Karpas-422 (cell line): ENCODE results near the gene ID3. TPM values are rescaled to one million over a fixed set of nuclear protein-coding genes. Genes with fewer than 3 reads are reported as not detected.

Source experiments
- DNase-seq: peaks from one replicate; pipeline ENCODE4 v3.0.0-alpha.2; 2015
- H2AFZ ChIP-seq: fragments of 200-600 bp; sonication (generic); 2 replicates; pipeline ENCODE4 v1.6.1; 2014; ENCODE audit warnings: antibody characterized with exemption, low read length, mixed read lengths
- H3K27ac ChIP-seq: fragments of 200-600 bp; sonication (generic); 2 replicates; pipeline ENCODE4 v1.5.1; 2014; ENCODE audit warnings: mild to moderate bottlenecking, low read length, moderate library complexity
- H3K27me3 ChIP-seq: fragments of 200-600 bp; sonication (generic); 2 replicates; pipeline ENCODE4 v1.6.1; 2014; ENCODE audit warnings: low read length, mixed read lengths
- H3K36me3 ChIP-seq: fragments of 200-600 bp; sonication (generic); 2 replicates; pipeline ENCODE4 v1.6.1; 2014; ENCODE audit warnings: low read length, mixed read lengths; ENCODE audit not compliant: insufficient read depth
- H3K4me1 ChIP-seq: fragments of 200-600 bp; sonication (generic); 2 replicates; pipeline ENCODE4 v1.6.1; 2014; ENCODE audit warnings: mild to moderate bottlenecking, low read length, mixed read lengths
- H3K4me2 ChIP-seq: fragments of 200-600 bp; sonication (generic); 2 replicates; pipeline ENCODE4 v1.6.1; 2014; ENCODE audit warnings: low read length, low read depth, mild to moderate bottlenecking; ENCODE audit not compliant: poor library complexity, severe bottlenecking
- H3K4me3 ChIP-seq: fragments of 200-600 bp; sonication (generic); 2 replicates; pipeline ENCODE4 v1.5.1; 2014; ENCODE audit warnings: mild to moderate bottlenecking, antibody characterized with exemption, low read length, mixed read lengths
- H3K79me2 ChIP-seq: fragments of 200-600 bp; sonication (generic); 2 replicates; pipeline ENCODE4 v1.6.1; 2014; ENCODE audit warnings: mild to moderate bottlenecking, low read length, mixed read lengths
- H3K9ac ChIP-seq: fragments of 200-600 bp; sonication (generic); 2 replicates; pipeline ENCODE4 v1.6.0; 2014; ENCODE audit warnings: low read length
- H3K9me2 ChIP-seq: fragments of 200-600 bp; sonication (generic), shearing (Covaris generic); replicated peaks from 2 replicates; pipeline ENCODE4 v1.6.0; 2014; ENCODE audit warnings: mild to moderate bottlenecking, low read length, moderate library complexity; ENCODE audit not compliant: insufficient read depth
- H3K9me3 ChIP-seq: fragments of 300-700, 200-600 bp; sonication (generic); 2 replicates; pipeline ENCODE4 v1.6.1; 2014; ENCODE audit warnings: low read length, mixed read lengths
- H4K20me1 ChIP-seq: fragments of 200-600 bp; sonication (generic); 2 replicates; pipeline ENCODE4 v1.6.1; 2014; ENCODE audit warnings: mild to moderate bottlenecking, antibody characterized with exemption, low read length, low read depth; ENCODE audit not compliant: insufficient read depth
- total RNA-seq: library from RNA; depleted of rRNA; stranded (reverse); fragments of >200 nt; shearing (Covaris generic); gene quantifications from 2 replicates; pipeline ENCODE4 v1.2.3, GENCODE V29; 2014; ENCODE audit warnings: low replicate concordance

Gene ID3
- total RNA-seq, 1 experiment from 2014 or later = 33.0 TPM

DNA sequence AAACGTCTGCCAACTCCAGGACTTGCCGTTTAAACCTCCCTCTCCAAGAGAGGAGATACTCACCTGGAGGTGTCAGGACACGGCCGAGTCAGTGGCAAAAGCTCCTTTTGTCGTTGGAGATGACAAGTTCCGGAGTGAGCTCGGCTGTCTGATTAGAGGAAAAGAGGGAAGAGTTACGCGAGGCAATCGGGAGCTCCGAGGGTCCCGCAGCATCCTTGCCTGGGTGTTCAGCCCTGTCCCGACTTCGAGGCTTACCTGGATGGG is 497 bp downstream of the ID3 start:
- Histone ChIP-seq H3K36me3 (no peaks in the 10 kb centered on the region), H4K20me1 (peaks cover 11% of the 10 kb centered on the region), H3K4me2 (peak overlapping the region; percentile 80), H3K4me3 (peak overlapping the region; percentile 77), H2AFZ (no peak overlapping the region), H3K79me2 (0 out of 2 replicates have a peak, but pooled peaks cover 4% of the 10 kb centered on the region), H3K27ac (peak overlapping the region; percentile 35), H3K4me1 (peaks cover 86% of the 10 kb centered on the region), H3K9ac (peak overlapping the region; percentile 78), H3K9me2 (no peaks in the 10 kb centered on the region), H3K9me3 (no peaks in the 10 kb centered on the region), H3K27me3 (no peaks in the 10 kb centered on the region)
- DNase-seq = no peak

GRCh38 chr1:23558140-23558871 is 995 bp downstream of the ID3 start:
- H3K4me3 ChIP-seq = peak overlapping the region; percentile 77
- peak overlapping the region; percentile 35 for H3K27ac ChIP-seq
- H3K9me2 ChIP-seq = no peaks in the 10 kb centered on the region
- no peak overlapping the region for H2AFZ ChIP-seq
- peaks cover 88% of the 10 kb centered on the region for H3K4me1 ChIP-seq
- 0 out of 2 replicates have a peak, but pooled peaks cover 4% of the 10 kb centered on the region for H3K79me2 ChIP-seq
- H3K9me3 ChIP-seq = no peaks in the 10 kb centered on the region
- peak overlapping the region; percentile 78 for H3K9ac ChIP-seq
- no peaks in the 10 kb centered on the region for H3K27me3 ChIP-seq
- no peak for DNase-seq
- no peaks in the 10 kb centered on the region for H3K36me3 ChIP-seq
- H3K4me2 ChIP-seq = peak overlapping the region; percentile 80
- peaks cover 11% of the 10 kb centered on the region for H4K20me1 ChIP-seq

- peaks cover 11% of the 10 kb centered on the region for H4K20me1 ChIP-seq
- H3K79me2 ChIP-seq = 0 out of 2 replicates have a peak, but pooled peaks cover 4% of the 10 kb centered on the region
- H3K9me3 ChIP-seq = no peaks in the 10 kb centered on the region
- peak overlapping the region; percentile 80 for H3K4me2 ChIP-seq
- peak; percentile 64 for DNase-seq
- H2AFZ ChIP-seq = no peak overlapping the region
- H3K4me3 ChIP-seq = peak overlapping the region; percentile 77
- peak overlapping the region; percentile 78 for H3K9ac ChIP-seq
- peaks cover 83% of the 10 kb centered on the region for H3K4me1 ChIP-seq
- no peaks in the 10 kb centered on the region for H3K27me3 ChIP-seq
- H3K27ac ChIP-seq = 0 out of 2 replicates have a peak overlapping the region, but pooled peaks have one; percentile 3
- no peaks in the 10 kb centered on the region for H3K9me2 ChIP-seq
- H3K36me3 ChIP-seq = no peaks in the 10 kb centered on the region
Measured at GRCh38 chr1:23557471-23558124, 1.7 kb downstream of the ID3 start.

- H3K4me3 ChIP-seq = peak overlapping the region; percentile 77; the same call in 1 of the 2 replicates
- no peak for DNase-seq
- H3K4me2 ChIP-seq = peak overlapping the region; percentile 8
- peaks cover 82% of the 10 kb centered on the region for H3K4me1 ChIP-seq
- H4K20me1 ChIP-seq = peaks cover 11% of the 10 kb centered on the region
- no peaks in the 10 kb centered on the region for H3K9me2 ChIP-seq
- no peaks in the 10 kb centered on the region for H3K27me3 ChIP-seq
- H3K36me3 ChIP-seq = no peaks in the 10 kb centered on the region
- H3K9ac ChIP-seq = 0 out of 2 replicates have a peak overlapping the region, but pooled peaks have one; percentile 8
- no peak overlapping the region for H2AFZ ChIP-seq
- H3K9me3 ChIP-seq = no peaks in the 10 kb centered on the region
- H3K27ac ChIP-seq = peak overlapping the region; percentile 51
- H3K79me2 ChIP-seq = 0 out of 2 replicates have a peak, but pooled peaks cover 4% of the 10 kb centered on the region
Measured at GRCh38 chr1:23556635-23557470, 2.4 kb downstream of the ID3 start.

- no peaks in the 10 kb centered on the region for H3K9me2 ChIP-seq
- H3K36me3 ChIP-seq = no peaks in the 10 kb centered on the region
- H2AFZ ChIP-seq = no peak overlapping the region
- peaks cover 11% of the 10 kb centered on the region for H4K20me1 ChIP-seq
- H3K4me3 ChIP-seq = no peak overlapping the region
- no peaks in the 10 kb centered on the region for H3K9me3 ChIP-seq
- DNase-seq = peak; percentile 61
- H3K9ac ChIP-seq = peak overlapping the region; percentile 57; the same call in 1 of the 2 replicates
- peaks cover 82% of the 10 kb centered on the region for H3K4me1 ChIP-seq
- peak overlapping the region; percentile 51 for H3K27ac ChIP-seq
- peak overlapping the region; percentile 9 for H3K4me2 ChIP-seq
- H3K79me2 ChIP-seq = 0 out of 2 replicates have a peak, but pooled peaks cover 4% of the 10 kb centered on the region
- no peaks in the 10 kb centered on the region for H3K27me3 ChIP-seq
Measured at GRCh38 chr1:23555986-23556634, 3.2 kb downstream of the ID3 start.

GRCh38 chr1:23555270-23555985 is 3.9 kb downstream of the ID3 start:
- H3K27me3 ChIP-seq = no peaks in the 10 kb centered on the region
- peaks cover 80% of the 10 kb centered on the region for H3K4me1 ChIP-seq
- H3K9me2 ChIP-seq = no peaks in the 10 kb centered on the region
- peak overlapping the region; percentile 52 for H3K4me3 ChIP-seq
- DNase-seq = no peak
- peak overlapping the region; percentile 57 for H3K9ac ChIP-seq
- H3K4me2 ChIP-seq = peak overlapping the region; percentile 65
- no peaks in the 10 kb centered on the region for H3K9me3 ChIP-seq
- peak overlapping the region; percentile 51 for H3K27ac ChIP-seq
- peak overlapping the region; percentile 41; the same call in 1 of the 2 replicates for H2AFZ ChIP-seq
- peaks cover 11% of the 10 kb centered on the region for H4K20me1 ChIP-seq
- 0 out of 2 replicates have a peak, but pooled peaks cover 4% of the 10 kb centered on the region for H3K79me2 ChIP-seq
- H3K36me3 ChIP-seq = no peaks in the 10 kb centered on the region

GRCh38 chr1:23554481-23555269 is 4.6 kb downstream of the ID3 start:
- Histone ChIP-seq H2AFZ (peak overlapping the region; percentile 71; the same call in 1 of the 2 replicates), H3K4me2 (peak overlapping the region; percentile 85), H3K27me3 (no peaks in the 10 kb centered on the region), H3K9me2 (no peaks in the 10 kb centered on the region), H3K9me3 (no peaks in the 10 kb centered on the region), H3K4me3 (peak overlapping the region; percentile 68), H3K4me1 (peaks cover 73% of the 10 kb centered on the region), H3K36me3 (no peaks in the 10 kb centered on the region), H3K79me2 (0 out of 2 replicates have a peak, but pooled peaks cover 4% of the 10 kb centered on the region), H3K9ac (peak overlapping the region; percentile 76), H4K20me1 (peaks cover 11% of the 10 kb centered on the region), H3K27ac (peak overlapping the region; percentile 55)
- peak; percentile 96 for DNase-seq
